GM06990 (cell line): ENCODE data around the gene PRPS1.
A peak's percentile ranks its signal among the peaks of the same experiment; 100 is the strongest.

Experiments used
- DNase-seq: peaks from one replicate; pipeline ENCODE4 v3.0.0-alpha.2; 2011; ENCODE audit not compliant: insufficient read length; ENCODE audit errors: extremely low read depth
- H3K27me3 ChIP-seq: replicated peaks from 2 replicates; pipeline ENCODE4 v1.6.0; 2011; ENCODE audit warnings: low read length; ENCODE audit not compliant: control insufficient read depth, insufficient read depth
- H3K36me3 ChIP-seq: 2 replicates; pipeline ENCODE4 v1.5.1; 2011; ENCODE audit warnings: low read length; ENCODE audit not compliant: control insufficient read depth, insufficient read depth
- H3K4me3 ChIP-seq: replicated peaks from 2 replicates; pipeline ENCODE4 v1.5.1; 2011; ENCODE audit warnings: low read depth, mild to moderate bottlenecking, control low read depth, low read length
- CTCF ChIP-seq: IDR thresholded peaks from 2 replicates; pipeline ENCODE4 v1.5.1; 2011; ENCODE audit warnings: low read length, control low read depth, mild to moderate bottlenecking, inconsistent platforms; ENCODE audit not compliant: insufficient read depth, poor library complexity, severe bottlenecking

Gene PRPS1

DNA sequence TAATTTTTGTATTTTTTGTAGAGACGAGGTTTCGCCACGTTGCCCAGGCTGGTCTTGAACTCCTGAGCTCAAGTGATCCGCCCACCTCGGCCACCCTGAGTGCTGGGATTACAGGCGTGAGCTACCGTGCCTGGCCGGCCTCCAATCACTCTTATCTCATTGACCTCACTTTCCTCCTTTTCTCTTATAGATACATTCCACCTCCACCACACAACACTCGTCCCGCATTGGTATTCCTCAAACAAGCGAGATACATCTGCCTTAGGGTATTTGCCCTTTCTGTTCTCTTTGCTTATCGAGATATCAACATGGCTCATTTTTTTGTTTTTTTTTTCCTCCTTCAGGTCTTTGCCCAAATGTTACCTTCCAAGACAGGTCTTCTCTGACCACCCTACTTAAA is 1.8 kb upstream of the PRPS1 start:
- Histone ChIP-seq H3K36me3 (no peaks in the 10 kb centered on the region), H3K4me3 (no peak overlapping the region), H3K27me3 (no peaks in the 10 kb centered on the region)
- no peak for TF ChIP-seq CTCF
- no peak for DNase-seq

- TF ChIP-seq CTCF: no peak
- H3K27me3 ChIP-seq: no peaks in the 10 kb centered on the region
- DNase-seq: no peak
Measured at GRCh38 chrX:107626916-107627315, 1.4 kb upstream of the PRPS1 start.

GRCh38 chrX:107628662-107629539 is 591 bp downstream of the PRPS1 start:
- H3K27me3 ChIP-seq: no peaks in the 10 kb centered on the region
- peak overlapping the region; percentile 74 for H3K4me3 ChIP-seq
- no peaks in the 10 kb centered on the region for H3K36me3 ChIP-seq
- peak; percentile 62 for DNase-seq
- TF ChIP-seq CTCF: no peak

More at GRCh38 chrX:107626916-107627315, 1.4 kb upstream of the PRPS1 start:
- Histone ChIP-seq H3K4me3 (no peak overlapping the region), H3K36me3 (no peaks in the 10 kb centered on the region)

DNA sequence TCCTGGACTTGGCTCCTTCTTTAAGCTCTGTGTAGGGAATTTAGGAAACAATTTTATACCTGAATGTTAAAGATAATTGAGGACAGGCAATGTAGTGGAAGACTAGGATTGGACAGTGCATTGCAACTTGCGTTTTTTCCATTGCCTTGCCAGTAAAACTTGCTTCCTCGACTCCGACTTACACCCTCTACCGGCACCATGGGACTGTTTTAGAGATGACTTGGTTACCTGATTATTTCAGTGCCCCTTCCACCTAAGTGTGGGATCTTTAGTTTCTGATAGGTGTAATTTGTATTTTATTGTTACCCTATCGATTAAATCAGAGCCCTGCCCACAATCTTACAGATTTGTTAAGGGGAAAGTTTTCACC is 1.2 kb downstream of the PRPS1 start:
- Histone ChIP-seq H3K36me3 (no peaks in the 10 kb centered on the region), H3K27me3 (no peaks in the 10 kb centered on the region), H3K4me3 (peak overlapping the region; percentile 74)
- DNase-seq: no peak
- peak; percentile 2 for TF ChIP-seq CTCF

DNA sequence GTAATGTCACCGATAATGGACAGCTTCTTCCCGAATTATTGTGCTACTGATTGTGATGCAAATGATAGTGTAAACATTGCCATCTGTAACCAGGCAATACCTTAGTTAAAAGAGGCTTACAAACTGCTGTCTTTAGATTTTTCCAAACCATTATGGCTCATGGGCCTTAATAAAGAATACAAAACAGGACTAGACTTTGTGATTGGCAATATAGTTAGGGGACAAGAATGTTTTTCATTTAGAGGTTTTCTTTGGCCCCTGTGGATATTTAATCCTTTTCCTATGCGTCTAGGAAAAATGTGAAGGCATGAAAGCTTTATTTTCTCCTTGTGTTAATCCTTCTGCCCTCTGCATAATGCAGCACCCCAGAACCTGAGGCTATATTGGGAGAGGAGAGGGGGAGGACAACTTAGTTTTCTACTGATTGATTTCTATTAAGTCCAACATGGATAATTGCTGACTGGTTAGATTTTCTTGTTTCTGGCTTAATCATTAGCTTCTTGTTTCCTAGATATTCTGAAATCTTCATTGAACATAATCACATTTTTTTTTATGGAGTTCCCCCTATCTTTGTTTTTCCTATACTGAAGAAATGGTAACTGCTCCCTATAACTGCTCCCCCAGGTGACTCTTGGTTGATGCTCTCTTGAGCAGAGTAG is 1.9 kb downstream of the PRPS1 start:
- no peak for TF ChIP-seq CTCF
- no peaks in the 10 kb centered on the region for H3K36me3 ChIP-seq
- DNase-seq: no peak
- no peaks in the 10 kb centered on the region for H3K27me3 ChIP-seq
- H3K4me3 ChIP-seq: peak overlapping the region; percentile 74
